22Rv1 (cell line): Measurements from ENCODE around the gene KIAA1958.

Experiments
- CTCF ChIP-seq: fragments of 450-650 bp; IDR thresholded peaks from 2 replicates; pipeline ENCODE4 v1.5.1; 2017; ENCODE audit warnings: mild to moderate bottlenecking
- ZFX ChIP-seq: fragments of 450-650 bp; IDR thresholded peaks from 2 replicates; pipeline ENCODE4 v1.6.1; 2017; ENCODE audit warnings: antibody characterized with exemption, borderline replicate concordance

GRCh38 chr9:112562235-112562958 is 75.8 kb downstream of the KIAA1958 start:
- TF ChIP-seq CTCF (no peak), ZFX (no peak)
